UCSD-AML1 (cell line): Measurements from ENCODE around the gene EPB41.
A peak's percentile ranks its signal among the peaks of the same experiment; 100 is the strongest.
"Not testable (repeated sequence)": the region's sequence is repeated elsewhere in the genome, so short reads cannot be mapped to it uniquely, and the experiment has no call there.

ENCODE experiments used
- DNase-seq: peaks from one replicate; lab custom pipeline; 2025; ENCODE audit not compliant: unreplicated experiment; lab: John Stamatoyannopoulos, UW

The EPB41 gene

DNA sequence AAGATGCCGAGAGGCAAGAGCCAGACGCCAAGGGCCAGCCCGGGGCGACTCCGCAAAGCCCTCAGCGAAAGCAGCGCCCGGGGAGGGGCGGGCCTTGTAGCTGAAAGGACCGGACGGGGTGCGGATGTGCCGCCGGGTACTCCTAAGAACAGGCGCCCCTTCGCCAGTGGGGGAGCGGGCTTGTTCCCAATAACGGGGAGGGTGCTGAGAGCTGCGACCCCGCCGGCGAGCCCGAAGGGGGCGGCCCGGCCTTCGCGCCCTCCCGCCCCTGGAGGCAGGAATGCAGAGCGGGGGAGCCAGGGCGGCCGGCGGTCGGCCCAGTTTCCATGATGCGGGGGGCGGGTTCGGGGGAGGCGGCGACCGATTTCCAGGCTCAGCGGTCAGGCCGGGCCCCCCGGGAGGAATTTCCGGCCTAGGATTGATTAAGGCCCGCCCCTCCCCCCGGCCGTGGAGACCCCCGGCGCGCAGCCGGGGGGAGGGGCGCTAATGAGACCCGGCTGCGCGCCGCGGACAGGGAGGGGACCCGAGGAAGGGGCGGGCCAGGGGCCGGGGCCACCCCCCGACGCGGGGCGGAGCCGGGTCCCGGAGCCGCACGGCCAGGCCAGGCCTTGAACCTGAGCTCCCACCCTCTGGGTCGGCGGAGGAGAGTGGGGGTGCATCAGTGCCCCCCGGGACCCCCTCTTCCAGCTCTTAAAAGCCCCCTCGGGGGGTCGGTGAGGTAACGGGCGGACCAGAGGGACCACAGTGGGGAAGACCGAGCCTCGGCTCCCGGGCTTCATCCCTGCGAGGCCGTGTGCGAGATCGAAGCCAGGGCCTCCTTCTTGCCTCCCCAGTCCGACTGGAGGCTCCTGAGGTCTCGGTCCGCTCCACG, 210.2 kb downstream of the EPB41 start:
- peak; percentile 75 for DNase-seq

GRCh38 chr1:29125237-29125641, 210.9 kb downstream of the EPB41 start:
- no peak for DNase-seq

DNA sequence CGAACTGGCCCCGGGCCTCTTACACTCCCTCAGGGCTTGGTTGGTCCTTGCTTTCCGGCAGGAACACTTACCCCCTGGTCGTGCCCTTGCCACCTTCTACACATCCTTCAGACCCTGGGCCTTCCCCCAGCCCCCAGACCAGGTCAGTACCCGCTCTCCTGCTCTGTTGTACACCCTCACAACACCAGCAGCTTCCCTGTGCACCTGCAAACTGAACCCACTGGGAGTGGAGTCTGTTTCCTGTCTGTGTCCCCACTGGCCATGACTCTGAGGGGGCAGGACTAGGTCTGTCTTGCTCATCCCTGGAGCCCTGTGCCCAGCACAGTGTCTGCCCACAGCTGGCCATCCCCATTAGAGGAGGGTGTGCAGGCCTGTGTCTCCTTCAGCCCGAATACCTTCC, 211.4 kb downstream of the EPB41 start:
- no peak for DNase-seq

DNA sequence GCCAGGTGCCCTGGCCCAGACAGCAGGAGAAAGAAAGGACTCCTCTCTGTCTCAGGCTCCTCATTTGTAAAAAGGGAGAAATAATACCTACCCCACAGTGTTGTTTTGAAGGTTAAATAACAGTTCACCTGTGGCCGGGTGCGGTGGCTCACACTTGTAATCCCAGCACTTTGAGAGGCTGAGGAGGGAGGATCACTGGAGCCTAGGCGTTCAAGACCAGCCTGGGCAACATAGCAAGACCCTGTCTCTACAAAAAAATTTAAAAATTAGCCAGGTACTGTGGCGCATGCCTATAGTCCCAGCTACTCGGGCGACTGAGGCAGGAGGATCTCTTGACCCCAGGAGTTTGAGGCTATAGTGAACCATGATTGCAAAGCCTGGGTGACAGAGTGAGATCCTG, 211.8 kb downstream of the EPB41 start:
- DNase-seq = no peak

GRCh38 chr1:29128739-29129138, 214.4 kb downstream of the EPB41 start:
- DNase-seq = no peak

DNA sequence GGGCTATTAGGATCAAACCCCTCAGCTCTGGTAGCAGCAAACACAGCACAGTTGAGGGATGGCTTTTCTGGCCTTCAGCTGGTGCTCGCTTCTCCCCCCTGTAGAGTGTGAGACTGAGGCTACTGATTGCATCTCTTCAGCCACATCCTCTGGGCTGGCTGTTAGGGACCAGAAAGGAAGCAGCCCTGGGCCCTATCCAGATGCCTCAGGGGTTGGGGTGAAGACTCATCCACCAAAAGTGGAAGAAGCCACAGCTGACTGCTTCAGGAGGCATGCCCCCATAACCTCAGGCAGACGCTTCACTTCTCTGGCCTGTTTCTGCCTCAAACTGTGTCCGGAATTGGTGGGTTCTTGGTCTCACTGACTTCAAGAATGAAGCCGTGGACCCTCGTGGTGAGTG, 215.5 kb downstream of the EPB41 start:
- DNase-seq = peak; percentile 28

GRCh38 chr1:29131056-29131455, 216.7 kb downstream of the EPB41 start:
- DNase-seq = not testable (repeated sequence)

- no peak for DNase-seq
Observed at GRCh38 chr1:29133861-29134694, 219.7 kb downstream of the EPB41 start.

- no peak for DNase-seq
Observed at GRCh38 chr1:29134695-29135028, 220.3 kb downstream of the EPB41 start.

DNA sequence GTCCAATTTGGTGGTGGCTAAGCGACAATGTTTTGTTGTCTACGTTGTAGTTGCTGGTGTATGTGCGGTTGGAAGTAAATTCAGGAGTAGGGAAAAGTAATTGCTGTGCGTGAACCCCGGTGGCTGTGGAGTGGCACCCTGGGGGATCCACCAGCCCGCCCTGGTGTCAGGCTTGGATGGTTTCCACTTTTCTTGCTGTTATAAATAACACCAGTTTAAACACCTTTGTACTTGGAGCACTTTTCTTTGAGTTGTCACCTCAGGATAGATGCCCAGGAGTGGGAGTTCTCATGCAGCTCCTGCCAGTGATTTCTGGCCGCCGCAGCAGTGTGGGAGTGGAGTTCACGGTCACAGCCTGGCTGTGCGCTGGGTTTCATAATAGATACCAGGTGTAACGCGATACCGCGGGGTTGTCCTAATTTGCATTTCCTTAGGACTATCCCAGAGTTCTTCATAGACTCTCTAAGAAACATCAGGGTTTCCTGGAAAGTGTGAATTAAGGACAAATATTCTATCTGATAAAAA, 222.1 kb downstream of the EPB41 start:
- DNase-seq = no peak

- no peak for DNase-seq
Observed at GRCh38 chr1:29142714-29143113, 228.3 kb downstream of the EPB41 start.

DNA sequence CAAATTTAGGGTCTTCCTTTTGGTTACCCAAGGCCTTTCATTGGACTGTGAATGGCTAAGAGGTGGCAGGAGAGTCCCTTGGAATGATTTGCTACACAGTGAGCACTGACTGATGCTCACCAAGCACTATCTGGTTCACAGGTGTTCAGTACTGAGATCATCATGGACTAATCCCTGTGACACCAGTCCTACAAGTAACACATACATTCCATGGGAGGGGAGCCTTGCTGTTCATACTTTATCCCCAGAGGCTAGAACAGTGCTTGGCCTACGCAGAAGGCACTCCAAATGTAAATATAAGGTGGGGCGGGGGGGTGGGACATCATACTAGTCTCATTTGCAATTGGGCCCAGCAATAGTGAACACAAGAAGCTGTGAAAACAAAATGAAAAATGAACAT, 229.8 kb downstream of the EPB41 start:
- DNase-seq = no peak

DNA sequence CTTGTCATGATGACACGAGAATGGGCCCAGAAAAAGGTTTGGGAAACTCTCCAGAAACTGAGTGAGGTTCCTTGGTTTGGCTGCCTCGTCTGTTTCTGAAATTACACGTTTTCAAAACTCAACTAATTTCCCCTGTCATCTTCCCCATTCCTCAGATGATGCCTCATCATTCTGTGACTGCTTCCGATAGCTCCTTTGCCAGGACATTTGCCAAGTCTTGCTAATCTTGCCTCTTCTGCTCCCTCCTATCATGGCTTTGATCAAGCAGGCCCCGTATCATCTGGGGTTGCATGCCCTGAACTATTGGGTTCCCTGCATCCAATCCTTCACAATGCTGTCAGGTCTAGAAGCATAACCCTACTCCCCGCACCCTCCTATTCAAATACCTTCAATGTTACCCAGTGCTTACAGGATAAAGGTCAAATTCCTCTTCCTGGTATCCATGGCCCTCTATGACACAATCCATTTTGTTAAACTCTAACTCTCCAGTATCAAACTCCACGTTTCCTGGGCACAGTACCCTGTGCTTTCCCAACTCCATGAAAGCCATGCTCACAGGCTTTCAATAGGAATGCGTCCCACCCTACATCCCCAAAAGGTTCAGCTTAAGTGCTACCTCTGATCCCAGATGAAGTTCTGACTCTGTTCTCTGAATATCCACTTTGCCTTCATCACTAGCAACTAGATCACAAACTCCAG, 231.5 kb downstream of the EPB41 start:
- no peak for DNase-seq

- DNase-seq = no peak
Observed at GRCh38 chr1:29148656-29149491, 234.5 kb downstream of the EPB41 start.

DNA sequence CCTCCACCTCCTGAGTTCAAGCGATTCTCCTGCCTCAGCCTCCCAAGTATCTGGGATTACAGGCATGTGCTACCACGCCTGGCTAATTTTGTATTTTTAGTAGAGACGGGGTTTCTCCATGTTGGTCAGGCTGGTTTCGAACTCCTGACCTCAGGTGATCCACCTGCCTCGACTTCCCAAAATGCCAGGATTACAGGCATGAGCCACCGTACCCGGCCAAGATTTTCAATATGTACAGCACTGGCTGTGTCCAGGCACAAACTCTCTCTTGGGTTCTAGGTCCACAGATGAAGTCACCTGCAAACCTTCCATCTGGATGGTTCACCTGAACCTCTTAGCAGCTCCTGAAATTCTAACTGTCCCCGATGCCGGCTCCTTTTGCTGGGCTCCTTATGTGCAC, 236.0 kb downstream of the EPB41 start:
- DNase-seq = not testable (repeated sequence)

DNA sequence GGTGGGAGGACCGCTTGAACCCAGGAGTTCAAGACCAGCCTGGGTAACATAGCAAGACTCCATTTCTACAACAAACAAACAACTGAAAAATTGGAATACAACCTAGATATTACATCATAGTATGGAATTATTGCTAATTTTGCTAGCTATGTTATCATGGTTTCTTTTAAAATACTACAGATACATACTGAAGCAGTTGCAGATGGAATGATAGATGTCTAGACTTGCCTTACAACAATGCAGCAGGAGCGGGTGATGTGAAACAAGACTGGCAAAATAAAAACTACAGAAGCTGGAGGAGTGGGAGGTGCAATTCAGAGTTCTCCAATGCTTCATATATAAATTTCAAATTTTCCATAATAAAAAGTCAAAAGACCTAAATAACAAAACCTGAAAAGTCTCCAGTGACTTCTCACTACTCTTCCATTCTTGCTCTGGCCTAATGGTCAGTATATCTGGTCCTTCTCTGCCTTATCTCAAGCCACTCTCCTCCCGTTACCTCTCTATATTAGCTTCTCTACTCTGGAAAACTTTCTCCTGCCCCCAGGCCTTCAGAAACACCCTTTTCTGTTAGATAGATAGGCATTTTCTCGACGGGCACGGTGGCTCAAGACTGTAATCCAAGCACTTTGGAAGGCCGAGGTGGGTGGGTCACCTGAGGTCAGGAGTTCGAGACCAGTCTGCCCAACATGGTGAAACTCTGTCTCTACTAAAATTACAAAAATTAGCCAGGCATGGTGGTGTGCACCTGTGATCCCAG, 237.9 kb downstream of the EPB41 start:
- DNase-seq = no peak

DNA sequence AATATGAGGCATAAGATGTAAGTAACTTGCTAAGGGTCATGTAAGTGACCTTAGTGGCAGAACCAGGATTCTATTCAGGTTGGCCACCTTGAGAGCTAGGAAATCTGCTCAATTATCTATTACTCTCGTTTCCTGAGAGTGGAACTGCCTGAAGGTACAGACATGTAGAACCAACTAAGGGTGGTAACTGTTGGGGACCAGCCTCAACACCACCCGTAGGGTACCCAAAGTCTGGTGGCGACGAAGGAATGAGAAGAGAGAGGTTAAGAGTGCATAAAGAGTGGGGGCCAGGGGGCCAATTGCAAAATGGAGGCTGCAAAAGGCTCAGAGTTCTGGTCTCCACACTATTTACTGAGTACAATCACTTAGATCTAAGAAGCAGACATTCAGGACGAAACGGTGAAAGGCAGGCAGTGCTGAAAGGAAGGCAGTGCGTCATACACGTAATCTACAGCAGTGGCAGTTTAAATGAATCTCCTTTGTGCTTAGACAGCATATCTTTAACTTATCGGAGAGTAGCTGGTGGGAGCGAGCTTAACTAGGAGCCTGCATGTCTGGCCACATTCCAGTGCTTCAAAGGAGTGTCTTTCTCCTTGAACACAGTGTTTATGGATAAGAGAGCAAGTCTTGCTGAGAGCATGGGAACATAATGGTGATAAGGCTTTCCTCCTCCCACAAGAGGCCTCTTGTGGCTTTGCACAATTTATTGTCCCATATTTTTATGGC, 242.3 kb downstream of the EPB41 start:
- DNase-seq = no peak

DNA sequence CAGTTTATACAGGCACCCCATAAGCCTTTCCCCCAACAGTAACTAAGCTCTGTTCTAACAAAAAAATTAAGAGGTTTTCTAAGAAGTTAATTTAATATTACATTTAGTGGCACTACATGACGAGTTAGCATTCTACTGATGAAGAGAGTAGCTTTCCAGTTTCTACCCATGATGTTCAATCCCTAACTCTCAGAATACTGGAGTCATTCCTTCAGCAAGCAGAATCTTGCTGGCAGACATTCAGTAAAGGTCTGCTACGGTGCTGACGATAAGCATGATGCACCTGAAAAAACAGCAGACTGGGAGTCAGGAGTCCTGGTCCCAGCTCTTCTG, 242.9 kb downstream of the EPB41 start:
- no peak for DNase-seq

DNA sequence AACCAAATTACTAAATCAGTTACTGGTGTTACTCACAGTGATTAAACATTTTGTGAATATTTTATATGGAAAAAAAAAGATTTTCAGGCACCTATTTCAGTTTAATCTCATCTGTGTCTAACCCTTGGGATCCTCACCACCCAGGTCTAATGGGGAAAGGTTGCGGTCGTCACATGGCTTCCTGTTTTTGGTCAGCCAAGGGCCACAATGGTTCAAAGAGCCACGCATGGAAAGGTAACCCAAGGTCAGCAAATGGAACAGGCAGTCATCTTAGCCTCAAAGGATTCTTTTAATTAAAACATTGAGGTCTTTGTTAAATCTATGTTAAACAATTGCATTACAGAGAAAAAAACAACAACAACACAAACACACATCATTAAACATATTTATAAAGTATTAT, 245.4 kb downstream of the EPB41 start:
- DNase-seq = no peak
